HG02571 (cell line): ENCODE results near the gene BCAS3.

Experiments
- ATAC-seq: cut with Tn5 transposase; IDR thresholded peaks from one replicate; pipeline ENCODE4 v1.9.1; 2021; ENCODE audit warnings: mild to moderate bottlenecking, moderate library complexity; ENCODE audit not compliant: unreplicated experiment

BCAS3 gene

DNA sequence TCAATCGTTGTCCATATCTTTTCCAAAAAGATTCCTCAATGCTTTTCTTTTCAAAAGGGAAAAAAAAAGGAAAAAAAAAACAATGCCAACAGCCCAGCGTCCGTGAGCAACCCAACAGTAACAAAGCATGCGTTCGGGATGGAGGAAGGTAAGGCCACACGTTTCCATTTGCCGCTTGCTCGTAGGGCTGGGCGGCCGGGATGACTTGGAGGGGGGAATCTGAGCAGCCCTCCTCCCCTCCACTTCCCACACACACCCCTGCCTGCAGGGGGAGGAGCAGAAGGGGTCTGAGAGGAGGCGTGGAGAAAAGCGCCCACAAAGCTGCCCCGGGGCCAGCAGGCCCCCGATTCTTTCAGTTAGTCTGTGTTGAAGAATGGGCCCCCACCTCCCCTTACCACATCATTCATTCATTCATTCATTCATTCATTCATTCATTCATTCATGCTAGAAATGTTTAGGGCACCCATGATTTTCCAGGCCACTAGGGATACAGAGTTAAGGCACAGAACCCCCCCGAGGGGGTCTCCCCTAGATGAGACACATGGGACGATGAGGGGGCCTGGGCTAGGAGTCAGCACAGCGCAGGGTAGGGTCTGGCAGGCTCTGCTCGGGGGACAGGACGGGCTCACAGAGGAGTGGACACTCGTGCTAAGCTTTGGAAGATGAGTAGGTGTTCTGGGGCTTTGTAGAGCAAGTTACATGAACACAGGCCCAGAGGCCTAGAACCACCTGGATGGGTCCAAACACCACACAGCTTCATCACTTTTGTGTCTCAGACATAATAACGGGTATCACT is 711.1 kb downstream of the BCAS3 start:
- ATAC-seq: no peak

DNA sequence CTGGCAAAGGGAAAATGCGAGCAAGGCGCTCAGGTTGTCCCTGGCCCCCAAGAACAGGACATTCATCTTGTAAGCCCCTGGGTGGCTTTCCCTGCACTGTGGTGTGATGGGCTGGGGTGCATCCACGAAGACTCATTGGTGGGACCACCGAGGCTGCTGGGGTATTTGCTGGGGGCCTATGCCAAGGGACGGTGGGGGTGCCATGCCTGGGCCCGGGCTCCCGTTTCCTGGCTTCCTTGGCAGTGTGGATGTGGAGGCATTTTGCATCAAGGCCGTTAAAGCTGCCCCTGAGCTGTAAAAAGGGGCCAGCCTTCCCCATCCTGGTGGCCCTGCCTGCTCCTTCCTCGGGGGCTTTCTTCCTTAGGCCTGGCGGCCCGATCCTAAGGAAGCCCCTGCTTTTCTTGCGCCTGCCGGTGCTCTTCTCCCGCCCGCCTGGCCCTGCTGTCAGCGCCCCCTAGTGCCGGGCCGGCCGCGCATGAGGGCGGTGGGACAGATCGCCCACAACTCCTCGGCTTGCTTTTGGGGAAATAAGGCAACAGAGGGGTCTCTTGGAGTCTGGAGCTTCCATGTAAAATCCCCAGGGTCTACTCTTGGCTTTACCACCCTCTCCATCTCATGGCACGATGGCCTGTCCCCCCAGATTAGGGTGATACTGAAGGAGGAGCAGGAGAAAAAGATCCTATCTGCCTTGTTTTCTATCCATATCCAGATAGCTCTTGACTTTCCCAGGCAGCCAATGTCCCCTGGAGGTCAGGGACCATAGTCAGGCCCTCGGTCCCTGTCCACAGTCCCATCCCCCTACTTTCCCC is 712.2 kb downstream of the BCAS3 start:
- no peak for ATAC-seq

DNA sequence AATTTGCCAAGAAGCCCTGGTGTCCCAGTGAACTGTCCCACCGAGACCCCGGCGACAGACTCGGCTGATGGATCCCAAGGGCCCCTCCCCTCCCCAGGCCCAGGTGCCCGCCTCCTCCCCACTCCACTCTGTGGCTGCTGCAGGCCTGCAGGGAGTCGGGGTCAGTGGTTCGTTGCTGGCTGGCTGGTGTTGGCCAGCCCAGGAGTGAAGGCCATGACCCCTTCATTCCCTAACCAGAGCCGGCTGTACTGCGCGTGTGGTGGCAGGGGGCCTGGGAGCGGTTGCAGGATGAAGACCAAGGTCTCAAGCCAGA is 712.8 kb downstream of the BCAS3 start:
- ATAC-seq: no peak

DNA sequence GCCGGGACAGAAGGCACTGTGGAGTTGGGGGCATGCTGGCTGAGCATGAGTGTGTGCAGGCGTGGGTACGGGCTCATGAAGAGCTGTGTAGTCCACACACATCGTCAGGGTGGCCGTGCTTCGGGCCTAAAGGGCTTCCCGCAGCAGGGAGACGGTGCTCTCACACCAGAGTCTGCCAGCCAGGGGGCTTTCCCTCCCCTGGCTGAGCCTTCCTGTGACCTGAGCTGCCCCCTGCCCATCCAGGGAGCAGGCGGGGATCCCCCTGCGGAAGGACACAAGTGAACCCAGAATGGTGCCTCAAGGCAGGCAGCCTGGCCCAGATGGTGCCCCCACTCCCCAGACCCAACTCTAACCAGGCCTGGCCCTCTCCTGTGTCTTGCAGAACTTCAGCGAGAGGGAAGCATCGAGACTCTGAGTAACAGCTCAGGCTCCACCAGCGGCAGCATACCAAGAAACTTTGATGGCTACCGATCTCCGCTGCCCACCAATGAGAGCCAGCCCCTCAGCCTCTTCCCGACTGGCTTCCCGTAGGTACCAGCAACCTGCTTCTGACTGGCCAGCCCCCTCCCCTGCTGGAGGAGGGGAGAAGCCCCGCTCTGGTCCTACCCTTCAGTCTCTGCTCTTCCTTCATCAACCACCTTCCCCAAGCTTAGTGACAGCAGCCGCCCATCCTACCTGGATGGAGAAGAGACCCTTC is 714.1 kb downstream of the BCAS3 start:
- ATAC-seq: no peak

DNA sequence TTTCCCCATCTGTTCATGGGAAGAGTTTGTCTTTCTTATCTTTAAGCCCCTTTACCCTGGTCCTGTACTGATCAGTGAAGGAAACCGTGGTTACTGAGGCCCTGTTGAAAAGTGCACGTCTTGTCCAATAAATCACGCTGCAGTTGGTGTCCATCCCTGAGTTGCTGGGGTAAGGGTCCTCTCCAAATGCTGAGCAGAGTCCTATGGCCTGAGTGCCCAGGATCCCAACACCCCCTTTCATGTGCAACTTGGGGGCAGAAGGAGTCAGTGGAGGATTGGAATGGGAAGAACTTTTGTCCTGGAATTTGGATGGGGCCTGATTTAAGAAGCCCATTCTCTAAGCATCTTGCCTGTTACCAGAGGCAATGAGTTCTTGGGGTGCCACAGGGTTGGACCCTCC is 715.0 kb downstream of the BCAS3 start:
- no peak for ATAC-seq

DNA sequence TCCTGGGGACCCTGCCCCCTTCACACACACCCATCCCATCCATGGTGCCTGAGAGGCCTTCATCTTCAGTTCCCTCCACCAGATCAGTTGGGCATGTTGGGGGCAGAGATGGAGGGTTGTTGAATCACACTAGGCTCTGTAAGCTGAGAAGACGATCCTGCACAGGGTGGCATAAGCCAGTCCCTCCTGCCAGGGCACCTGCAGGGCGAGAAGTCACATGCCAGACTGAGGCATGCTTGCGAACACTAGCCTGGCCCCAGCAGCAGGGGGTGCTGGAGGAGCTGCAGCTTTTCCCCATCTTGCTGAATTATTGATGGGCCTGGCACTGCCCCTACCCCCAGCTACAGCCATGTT is 715.9 kb downstream of the BCAS3 start:
- no peak for ATAC-seq

DNA sequence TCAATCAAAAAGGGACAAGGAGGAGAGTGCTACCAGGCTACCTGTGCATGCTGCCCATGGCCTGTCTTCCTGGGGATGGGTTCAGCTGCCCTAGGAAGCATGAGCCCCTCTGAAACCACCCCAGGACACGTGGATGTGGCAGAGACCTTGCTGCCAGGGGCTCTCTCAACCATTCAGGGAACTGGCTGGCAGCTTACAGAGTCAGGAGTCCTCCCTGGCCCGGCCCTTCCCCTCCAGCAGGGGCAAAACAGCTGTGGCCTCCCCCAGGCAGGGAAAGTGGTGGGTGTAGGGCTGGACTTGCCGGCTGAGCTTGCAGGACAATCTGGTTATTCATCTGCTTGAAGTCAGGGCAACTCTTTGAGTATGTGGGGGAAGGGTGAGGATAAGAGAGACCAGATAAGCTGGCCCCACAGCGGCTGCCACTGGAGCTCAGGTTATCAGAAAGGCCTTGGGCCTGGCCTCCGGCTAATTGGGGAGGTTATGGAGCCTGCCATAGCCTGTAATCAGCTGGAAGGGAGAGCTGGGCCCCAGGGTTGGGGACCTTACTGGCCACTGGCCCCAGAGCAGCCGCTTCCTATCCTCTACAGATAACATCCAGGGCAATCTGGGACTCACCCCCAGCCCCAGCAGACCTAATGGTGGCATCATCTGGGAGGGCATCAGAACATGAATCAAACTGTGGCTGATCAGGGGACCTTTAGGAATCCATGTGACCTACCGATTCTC is 716.4 kb downstream of the BCAS3 start:
- ATAC-seq: no peak

DNA sequence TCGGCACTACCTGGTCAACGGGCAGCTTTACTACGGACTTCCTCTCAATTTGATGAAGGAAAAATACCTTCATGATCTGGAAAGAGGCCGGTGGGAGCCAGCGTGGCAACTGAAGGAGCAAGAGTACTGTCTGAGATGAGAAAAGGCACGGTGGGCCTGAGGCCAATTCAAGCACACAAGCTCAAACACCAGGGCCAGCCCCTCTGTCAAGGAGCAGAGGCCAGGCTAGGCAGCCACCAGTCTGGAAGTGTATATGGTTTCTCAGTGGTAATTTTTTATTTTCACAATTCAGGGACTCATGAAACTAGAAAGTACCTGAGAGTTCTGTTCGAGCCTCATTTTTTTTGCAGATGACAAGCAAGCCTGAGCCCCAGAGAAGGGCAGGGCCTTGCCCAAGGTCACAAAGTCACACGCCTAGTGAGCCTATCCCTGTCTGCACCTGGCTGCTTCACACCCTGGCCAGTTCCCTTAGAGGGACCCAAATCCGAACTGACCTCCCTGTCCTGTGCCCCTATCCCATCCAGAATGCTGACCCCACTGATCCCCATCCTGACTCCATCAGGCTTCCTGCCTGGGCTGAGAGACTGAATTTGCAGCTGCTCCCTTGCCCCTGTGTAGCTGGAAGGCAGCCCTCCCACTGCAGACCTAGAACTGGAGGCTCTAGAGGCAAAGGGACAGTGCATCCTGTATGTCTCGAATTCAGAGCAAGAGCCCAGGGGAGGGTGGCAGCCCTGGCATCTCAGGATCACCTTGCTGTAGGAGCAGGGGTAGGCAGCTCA is 717.2 kb downstream of the BCAS3 start:
- ATAC-seq: no peak

DNA sequence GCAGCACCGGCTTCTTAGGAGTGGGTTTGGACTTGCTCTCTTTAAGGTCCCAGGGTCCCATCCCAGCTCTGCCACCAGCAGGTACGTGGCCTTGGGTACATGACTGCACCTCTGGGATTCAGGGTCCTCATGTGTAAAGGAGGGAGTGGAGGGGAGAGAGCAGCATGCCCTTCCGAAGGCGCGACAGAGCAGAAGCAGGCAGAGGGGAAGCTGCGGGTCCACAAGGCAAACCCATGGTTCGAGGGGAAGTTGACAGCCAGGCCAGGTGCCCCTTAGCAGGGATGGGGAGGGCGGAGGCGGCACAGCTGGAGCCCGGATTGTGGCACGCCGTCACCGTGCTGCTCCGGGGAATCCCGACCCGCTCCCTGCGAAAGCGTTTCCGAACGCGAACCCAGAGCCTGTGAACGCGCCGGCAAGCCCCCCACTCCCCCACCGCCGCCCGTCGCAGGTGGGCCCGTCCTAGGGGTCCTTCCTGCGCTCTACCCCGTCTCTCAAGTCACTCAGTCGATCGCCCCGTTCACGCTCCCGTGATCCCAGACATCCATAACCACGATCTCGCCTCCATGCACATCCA is 717.8 kb downstream of the BCAS3 start:
- ATAC-seq: no peak

DNA sequence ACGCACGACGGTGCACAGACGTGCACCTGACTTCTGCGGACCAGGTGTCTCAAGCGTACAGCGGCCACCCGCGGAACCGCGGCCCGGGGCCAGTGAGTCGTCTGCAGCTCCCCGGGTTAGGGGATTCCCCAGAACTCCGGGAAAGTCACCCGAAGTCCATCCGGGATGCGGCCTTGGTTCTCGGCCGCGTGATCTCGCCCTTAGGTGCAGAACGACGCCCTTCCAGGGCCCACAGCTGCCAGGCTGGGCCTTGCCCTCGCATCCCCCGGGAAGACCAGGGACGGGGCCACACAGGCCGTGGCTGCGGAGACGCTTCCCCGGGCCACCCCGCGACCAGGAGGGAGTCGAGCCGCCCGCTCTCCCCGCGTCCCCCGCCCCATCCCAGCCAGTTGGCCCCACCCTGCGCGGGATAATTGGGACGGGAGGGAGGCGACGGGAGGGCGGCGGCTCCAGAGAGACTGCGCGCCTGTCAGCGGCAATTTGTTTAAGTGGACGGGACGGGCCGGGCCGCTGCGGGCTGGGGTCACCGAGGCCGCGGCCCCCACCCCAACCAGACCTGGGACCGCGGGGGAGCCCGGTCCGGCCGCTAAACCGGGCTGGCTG is 718.4 kb downstream of the BCAS3 start:
- ATAC-seq: no peak

DNA sequence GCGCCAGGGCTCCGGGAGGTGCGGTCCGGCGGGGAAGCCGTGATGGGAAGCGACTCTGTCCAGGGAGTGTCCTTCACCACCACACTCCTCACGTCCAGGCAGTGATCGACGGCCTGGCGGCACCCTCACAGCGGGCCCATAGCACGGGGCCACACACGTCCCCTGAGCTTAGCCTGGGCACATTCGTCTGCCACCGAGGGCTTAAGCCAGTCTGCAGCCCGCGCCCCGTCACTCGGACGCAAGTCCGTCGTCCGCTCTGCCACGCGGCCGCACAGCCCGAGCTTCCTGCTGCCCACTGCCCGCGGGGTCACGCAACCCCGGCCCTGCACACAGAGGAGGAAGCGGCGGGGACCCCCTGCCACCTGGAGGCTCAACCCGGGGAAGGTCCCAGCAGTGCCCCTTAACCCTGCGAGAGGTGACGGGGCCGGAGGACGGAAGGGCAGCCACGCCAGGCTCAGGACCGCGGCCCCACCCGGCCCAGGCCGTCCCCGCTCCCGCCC is 719.0 kb downstream of the BCAS3 start:
- ATAC-seq: no peak

DNA sequence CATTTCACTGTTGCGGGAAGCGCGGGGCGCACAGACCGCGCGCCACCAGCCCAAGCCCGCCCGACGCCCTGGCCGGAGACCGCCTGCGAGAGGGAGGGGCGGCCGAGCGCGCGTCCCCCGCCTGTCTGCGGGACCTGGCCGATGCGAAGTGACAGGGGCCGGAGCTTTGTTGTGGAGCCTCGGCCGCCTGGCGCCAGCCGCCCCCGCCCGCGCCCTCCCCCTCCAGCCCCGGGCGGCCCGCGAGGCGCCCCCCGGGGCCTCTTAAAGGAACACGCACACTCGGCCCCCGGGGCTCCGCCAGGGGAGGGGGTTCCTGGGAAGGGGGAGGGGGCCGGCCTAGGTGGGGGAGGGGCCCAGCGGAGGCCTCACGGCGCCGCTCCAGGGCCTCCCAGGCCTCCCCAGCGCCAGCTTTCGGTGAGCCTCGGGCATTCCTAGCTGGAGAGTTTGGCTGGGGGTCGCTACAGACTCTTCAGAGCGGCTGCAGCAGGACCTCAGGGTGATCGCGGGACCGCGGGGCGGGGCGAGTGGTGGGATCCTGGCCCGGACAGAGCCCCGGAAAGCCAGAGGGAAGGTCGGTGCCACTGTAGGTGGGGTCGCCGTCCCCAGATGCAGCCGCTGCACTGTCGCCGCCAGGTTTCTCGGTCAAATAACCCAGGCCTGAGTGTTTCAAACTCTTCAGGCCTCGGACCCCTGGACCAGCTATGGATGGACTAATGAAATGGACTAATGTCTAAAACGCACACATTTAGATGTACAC is 719.6 kb downstream of the BCAS3 start:
- no peak for ATAC-seq

DNA sequence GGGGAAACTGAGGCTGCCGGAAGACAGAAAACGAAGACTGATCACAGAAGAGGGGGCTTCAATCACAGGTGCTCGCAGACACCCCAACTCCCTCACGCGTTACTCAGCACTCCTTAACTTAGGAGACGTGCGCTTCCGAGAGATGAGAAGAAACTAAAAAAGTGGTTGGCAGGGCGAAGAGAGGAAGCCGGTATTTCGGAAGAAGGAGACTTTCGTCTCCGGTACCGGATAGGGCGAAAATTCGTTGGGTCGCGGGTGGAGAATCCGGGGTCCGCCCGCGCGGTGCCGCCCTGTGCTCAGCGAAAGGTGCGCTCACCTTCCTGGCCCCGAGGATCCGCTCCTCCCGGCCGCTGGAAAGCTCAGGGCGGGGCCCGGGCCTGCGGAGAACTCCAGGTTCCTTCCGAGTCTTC is 721.1 kb downstream of the BCAS3 start:
- ATAC-seq: no peak

DNA sequence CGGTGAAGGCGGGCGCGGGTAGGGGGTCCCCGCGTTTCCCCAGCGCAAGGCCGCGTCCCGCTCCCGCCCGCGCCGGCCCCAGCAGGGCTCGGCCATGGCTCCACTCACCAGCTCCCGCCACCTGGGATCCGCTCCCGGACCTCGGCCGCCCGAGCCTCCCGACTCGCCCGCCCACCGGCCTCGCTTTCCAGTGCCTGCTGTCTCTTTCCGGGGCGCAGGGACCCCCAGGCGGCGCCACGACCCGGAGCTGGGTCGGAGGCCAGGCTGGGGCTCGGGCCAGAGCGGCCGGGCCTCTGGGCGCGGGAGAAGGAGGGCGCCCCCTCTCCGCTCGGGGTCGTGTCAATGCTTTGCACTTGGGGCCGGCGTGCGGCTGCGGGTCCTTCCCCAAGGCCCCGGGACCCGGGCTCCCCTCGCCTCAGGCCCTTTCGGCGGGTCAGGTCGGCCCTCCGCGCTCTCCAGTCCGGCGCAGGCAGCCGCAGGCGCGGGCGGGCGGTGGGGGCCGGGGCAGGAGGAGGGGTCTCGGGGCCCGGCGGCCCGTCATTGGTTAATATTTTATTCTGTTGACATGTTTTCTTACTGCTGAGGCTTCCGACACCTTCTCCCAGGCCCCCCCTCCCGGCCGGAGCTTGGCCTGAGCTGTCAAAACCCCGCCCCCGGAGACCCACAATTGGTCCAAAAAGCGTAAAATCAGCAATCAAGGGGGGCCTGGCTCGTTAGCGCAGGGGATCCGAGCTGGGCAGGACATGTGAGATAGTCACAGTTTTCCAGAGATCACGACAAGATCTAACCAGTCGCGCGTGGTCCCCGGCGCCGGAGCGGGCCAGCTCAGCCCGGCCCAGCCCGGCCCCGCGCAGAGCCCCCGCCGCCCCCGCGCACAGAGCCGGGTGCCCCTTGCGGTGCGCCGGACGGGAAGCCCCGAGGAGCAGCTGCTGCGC is 721.7 kb downstream of the BCAS3 start, which contains the start of gene TBX2:
Gene TBX2, plus strand, starts transcription at position 713 of the 935 bp plus-strand sequence. CDS start 334 bp downstream, outside the sequence.
- no peak for ATAC-seq

DNA sequence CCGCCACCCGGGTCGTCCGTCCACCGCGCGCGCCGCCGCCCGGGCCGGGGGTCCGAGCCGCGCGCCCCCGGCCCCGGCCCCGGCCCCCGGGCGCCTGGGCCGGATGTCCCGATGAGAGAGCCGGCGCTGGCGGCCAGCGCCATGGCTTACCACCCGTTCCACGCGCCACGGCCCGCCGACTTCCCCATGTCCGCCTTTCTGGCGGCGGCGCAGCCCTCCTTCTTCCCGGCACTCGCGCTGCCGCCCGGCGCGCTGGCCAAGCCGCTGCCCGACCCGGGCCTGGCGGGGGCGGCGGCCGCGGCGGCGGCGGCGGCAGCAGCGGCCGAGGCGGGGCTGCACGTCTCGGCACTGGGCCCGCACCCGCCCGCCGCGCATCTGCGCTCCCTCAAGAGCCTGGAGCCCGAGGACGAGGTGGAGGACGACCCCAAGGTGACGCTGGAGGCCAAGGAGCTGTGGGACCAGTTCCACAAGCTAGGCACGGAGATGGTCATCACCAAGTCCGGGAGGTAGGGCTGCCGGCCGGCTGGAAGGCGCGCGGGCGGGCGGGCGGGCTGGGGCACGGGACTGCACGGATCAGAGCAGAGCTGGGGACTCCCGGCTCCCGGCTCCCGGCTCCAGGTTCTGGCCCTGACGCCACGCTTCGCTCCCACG is 722.5 kb downstream of the BCAS3 start:
- ATAC-seq: no peak

DNA sequence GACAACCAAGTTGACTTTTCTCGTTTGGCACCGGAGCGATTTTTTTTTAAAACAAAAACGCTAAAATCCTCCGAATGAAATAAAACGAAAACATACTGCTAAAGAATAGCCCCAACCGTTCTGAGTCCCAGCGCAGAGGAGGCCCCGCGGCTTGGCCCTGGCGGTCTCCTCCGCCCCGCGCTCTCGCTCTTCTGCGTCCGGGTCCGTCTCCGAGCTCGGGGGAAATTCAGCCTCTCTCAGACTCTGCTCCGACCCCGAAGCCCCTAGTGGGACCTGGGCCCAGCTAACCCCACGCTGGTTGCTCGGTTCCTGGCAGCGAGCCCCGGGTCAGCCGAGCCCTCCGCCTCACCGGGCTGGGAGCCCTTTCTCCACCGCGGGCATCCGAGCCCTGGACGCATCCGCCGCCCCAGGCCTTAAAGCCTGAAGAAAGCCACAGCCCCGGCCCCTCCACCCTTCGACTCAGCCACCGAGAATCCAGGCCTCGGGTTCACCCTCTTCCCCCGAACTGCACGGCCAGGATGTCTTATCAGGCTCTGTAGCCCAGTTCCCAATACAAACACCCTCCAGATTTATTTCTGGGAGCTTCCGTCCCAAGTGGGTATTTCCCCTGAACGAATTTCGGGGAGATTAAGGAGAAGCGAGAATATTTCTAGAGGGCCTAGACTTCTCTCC is 723.2 kb downstream of the BCAS3 start:
- ATAC-seq: no peak
